Omental fat pad (tissue), 4 donors: Measurements from ENCODE around the gene CDK5R2. TPM values are rescaled to one million over a fixed set of nuclear protein-coding genes. Genes with fewer than 3 reads are reported as not detected.

Experiments
- ATAC-seq: fragments of 150-250 bp; one replicate; pipeline ENCODE4 v1.9.1; 2016; ENCODE audit warnings: mild to moderate bottlenecking, moderate library complexity; ENCODE audit not compliant: low FRiP score
- DNase-seq: peaks from one replicate; pipeline ENCODE4 v3.0.0-alpha.2; 2019; ENCODE audit warnings: low spot score
- CTCF ChIP-seq, 3 donors: fragments of 450-650 bp; IDR thresholded peaks; one replicate each; pipeline ENCODE4 v1.5.1; 2016 to 2017; ENCODE audit warnings: antibody characterized with exemption in 3 of 3, mild to moderate bottlenecking in 3 of 3, moderate library complexity in 2 of 3
- total RNA-seq, 4 donors: library from RNA; depleted of rRNA; stranded (reverse); fragments of >200 nt; gene quantifications; one replicate each; pipeline ENCODE4 v1.1.0, GENCODE V29; 2016

CDK5R2 gene
- total RNA-seq, 4 donors from 2014 or later = not detected

GRCh38 chr2:218957671-218958070, 1.8 kb upstream of the CDK5R2 start:
- no peak for TF ChIP-seq CTCF (IDR thresholded peaks at IDR 0.05)
- ATAC-seq (no peak), DNase-seq (no peak)

GRCh38 chr2:218958276-218958675, 1.2 kb upstream of the CDK5R2 start:
- DNase-seq (no peak), ATAC-seq (no peak)
- TF ChIP-seq CTCF (IDR thresholded peaks at IDR 0.05) = no peak

GRCh38 chr2:218959761-218960308, 369 bp downstream of the CDK5R2 start:
- TF ChIP-seq CTCF (IDR thresholded peaks at IDR 0.05) = no peak
- ATAC-seq (no peak), DNase-seq (no peak)

GRCh38 chr2:218960309-218961165, 1.1 kb downstream of the CDK5R2 start:
- DNase-seq (no peak), ATAC-seq (no peak)
- TF ChIP-seq CTCF (IDR thresholded peaks at IDR 0.05) = no peak

- ATAC-seq (no peak), DNase-seq (no peak)
- no peak for TF ChIP-seq CTCF (IDR thresholded peaks at IDR 0.05)
Observed at GRCh38 chr2:218961229-218961628, 1.8 kb downstream of the CDK5R2 start.

- DNase-seq = no peak
- TF ChIP-seq CTCF (IDR thresholded peaks at IDR 0.05) = no peak
- no peak for ATAC-seq
Observed at GRCh38 chr2:218961651-218962570, 2.4 kb downstream of the CDK5R2 start.
